GM12878 (cell line): ENCODE data around the gene ZNF283. TPM values are rescaled to one million over a fixed set of nuclear protein-coding genes. Genes with fewer than 3 reads are reported as not detected.
A peak's percentile ranks its signal among the peaks of the same experiment; 100 is the strongest.

ENCODE experiments used
- BACH1 ChIP-seq: fragments of 450-650 bp; IDR thresholded peaks from 2 replicates; pipeline ENCODE4 v1.6.1; 2017; ENCODE audit warnings: mild to moderate bottlenecking, borderline replicate concordance
- BRCA1 ChIP-seq: IDR thresholded peaks from 2 replicates; pipeline ENCODE4 v1.6.1; 2011; ENCODE audit warnings: low read depth, low read length, improper control_type of control experiment
- DPF2 ChIP-seq: fragments of 450-650 bp; IDR thresholded peaks from 2 replicates; pipeline ENCODE4 v1.6.1; 2017; ENCODE audit warnings: mild to moderate bottlenecking
- EZH2 ChIP-seq: IDR thresholded peaks from 2 replicates; pipeline ENCODE4 v1.6.1; 2012; ENCODE audit warnings: low read depth, mild to moderate bottlenecking, control low read depth, inconsistent platforms, low read length, borderline replicate concordance; ENCODE audit not compliant: control insufficient read depth
- FOXK2 ChIP-seq: fragments of 450-650 bp; IDR thresholded peaks from 2 replicates; pipeline ENCODE4 v1.6.1; 2017; ENCODE audit warnings: mild to moderate bottlenecking, moderate library complexity
- HDAC2 ChIP-seq: fragments of 200-600 bp; sonication (generic); IDR thresholded peaks from 2 replicates; pipeline ENCODE4 v1.6.1; 2017
- HDAC6 ChIP-seq: fragments of 200-600 bp; sonication (generic); IDR thresholded peaks from one replicate; pipeline ENCODE4 v1.8.0; 2017; ENCODE audit warnings: antibody characterized with exemption; ENCODE audit not compliant: unreplicated experiment
- IKZF1 ChIP-seq: fragments of 450-650 bp; conservative IDR thresholded peaks from 2 replicates; pipeline ENCODE4 v1.6.1; 2017; ENCODE audit warnings: antibody characterized with exemption, mild to moderate bottlenecking
- JUND ChIP-seq: IDR thresholded peaks from 2 replicates; pipeline ENCODE4 v1.6.1; 2012; ENCODE audit warnings: low read depth, mild to moderate bottlenecking, low read length, improper control_type of control experiment, moderate library complexity
- KDM1A ChIP-seq: fragments of 200-600 bp; sonication (generic); IDR thresholded peaks from 2 replicates; pipeline ENCODE4 v1.6.1; 2016; ENCODE audit warnings: borderline replicate concordance
- NFXL1 ChIP-seq: fragments of 450-650 bp; IDR thresholded peaks from 2 replicates; pipeline ENCODE4 v1.6.1; 2017; ENCODE audit warnings: antibody characterized with exemption, mild to moderate bottlenecking, borderline replicate concordance
- RB1 ChIP-seq: fragments of 450-650 bp; formaldehyde crosslinking; IDR thresholded peaks from 2 replicates; pipeline ENCODE4 v1.6.1; 2017; ENCODE audit warnings: mild to moderate bottlenecking, borderline replicate concordance
- RBBP5 ChIP-seq: fragments of 200-600 bp; sonication (generic); conservative IDR thresholded peaks from 2 replicates; pipeline ENCODE4 v1.6.1; 2016
- RELA ChIP-seq: fragments of 450-650 bp; IDR thresholded peaks from 2 replicates; pipeline ENCODE4 v1.8.0; 2014; ENCODE audit warnings: borderline replicate concordance; ENCODE audit not compliant: partially characterized antibody
- SMAD5 ChIP-seq: IDR thresholded peaks from 2 replicates; pipeline ENCODE4 v1.6.1; 2016; ENCODE audit warnings: antibody characterized with exemption, low read depth
- TAF1 ChIP-seq: IDR thresholded peaks from 2 replicates; pipeline ENCODE4 v1.6.1; 2011; ENCODE audit warnings: mild to moderate bottlenecking, low read depth, low read length, borderline replicate concordance
- TBL1XR1 ChIP-seq: IDR thresholded peaks from 2 replicates; pipeline ENCODE4 v1.6.1; 2012; ENCODE audit warnings: low read depth, low read length, improper control_type of control experiment
- TCF7 ChIP-seq: IDR thresholded peaks from 2 replicates; pipeline ENCODE4 v1.6.1; 2014; ENCODE audit warnings: antibody characterized with exemption, borderline replicate concordance
- YBX1 ChIP-seq: fragments of 450-650 bp; IDR thresholded peaks from 2 replicates; pipeline ENCODE4 v1.6.1; 2016; ENCODE audit warnings: antibody characterized with exemption
- YY1 ChIP-seq: IDR thresholded peaks from 2 replicates; pipeline ENCODE4 v1.6.1; 2011; ENCODE audit warnings: low read depth, mild to moderate bottlenecking, low read length
- ZNF274 ChIP-seq: IDR thresholded peaks from one replicate; pipeline ENCODE4 v1.8.0; 2011; ENCODE audit not compliant: insufficient read length, insufficient read depth
- polyA plus RNA-seq, 11 experiments: library from polyadenylated mRNA; depleted of rRNA in 4 of 11; unstranded in 6 of 11; stranded (reverse) in 5 of 11; fragments of >200 nt; fragmentation: Nextera tagmentation in 4 of 11; fragmentation: Illumina TruSeq in 1 of 11; extraction: Ambion mirVana in 4 of 11; extraction: Trizol in 1 of 11; gene quantifications; 1 replicate in 1 of 11; 2 replicates in 10 of 11; pipeline versions ENCODE4 v1.2.1 to v1.2.3, GENCODE V29; 2011 to 2016; ENCODE audit warnings: inconsistent platforms in 2 of 11, missing spikeins in 2 of 11, low read depth in 1 of 11
- total RNA-seq, 4 experiments: library from RNA; depleted of rRNA in 3 of 4; stranded (reverse); fragments of >200 nt in 3 of 4; fragmentation: Illumina TruSeq in 1 of 4; extraction: Trizol in 1 of 4; gene quantifications; 2 replicates each; pipeline versions ENCODE4 v1.2.1 to v1.2.3, GENCODE V29; 2013 to 2021
- TF ChIP-seq, protein P1 (sequence below): IDR thresholded peaks from 2 replicates; pipeline ENCODE4 v1.6.1; 2011; ENCODE audit warnings: low read depth, mild to moderate bottlenecking, low read length, moderate library complexity, borderline replicate concordance; ENCODE audit errors: extremely low read depth
- TF ChIP-seq, protein P2 (sequence below): fragments of 450-650 bp; formaldehyde crosslinking; IDR thresholded peaks from 2 replicates; pipeline ENCODE4 v1.4.0; 2022; ENCODE audit warnings: mild to moderate bottlenecking, moderate library complexity
- TF ChIP-seq, protein P3 (sequence below): fragments of 450-650 bp; IDR thresholded peaks from 2 replicates; pipeline ENCODE4 v1.6.1; 2018; ENCODE audit warnings: mild to moderate bottlenecking, low read depth, moderate library complexity; ENCODE audit not compliant: partially characterized antibody
- TF ChIP-seq, protein P4 (sequence below): IDR thresholded peaks from 2 replicates; pipeline ENCODE4 v1.6.1; 2011; ENCODE audit warnings: borderline replicate concordance, low read depth, mild to moderate bottlenecking, moderate library complexity, low read length; ENCODE audit not compliant: insufficient read depth, poor library complexity, severe bottlenecking

The ZNF283 gene
- total and polyA plus RNA-seq, 10 of the 15 experiments (the other 5 are each of a cell fraction or from before 2014, with no cell fraction given) = 2.2 to 7.8 (median 3.7) TPM

DNA sequence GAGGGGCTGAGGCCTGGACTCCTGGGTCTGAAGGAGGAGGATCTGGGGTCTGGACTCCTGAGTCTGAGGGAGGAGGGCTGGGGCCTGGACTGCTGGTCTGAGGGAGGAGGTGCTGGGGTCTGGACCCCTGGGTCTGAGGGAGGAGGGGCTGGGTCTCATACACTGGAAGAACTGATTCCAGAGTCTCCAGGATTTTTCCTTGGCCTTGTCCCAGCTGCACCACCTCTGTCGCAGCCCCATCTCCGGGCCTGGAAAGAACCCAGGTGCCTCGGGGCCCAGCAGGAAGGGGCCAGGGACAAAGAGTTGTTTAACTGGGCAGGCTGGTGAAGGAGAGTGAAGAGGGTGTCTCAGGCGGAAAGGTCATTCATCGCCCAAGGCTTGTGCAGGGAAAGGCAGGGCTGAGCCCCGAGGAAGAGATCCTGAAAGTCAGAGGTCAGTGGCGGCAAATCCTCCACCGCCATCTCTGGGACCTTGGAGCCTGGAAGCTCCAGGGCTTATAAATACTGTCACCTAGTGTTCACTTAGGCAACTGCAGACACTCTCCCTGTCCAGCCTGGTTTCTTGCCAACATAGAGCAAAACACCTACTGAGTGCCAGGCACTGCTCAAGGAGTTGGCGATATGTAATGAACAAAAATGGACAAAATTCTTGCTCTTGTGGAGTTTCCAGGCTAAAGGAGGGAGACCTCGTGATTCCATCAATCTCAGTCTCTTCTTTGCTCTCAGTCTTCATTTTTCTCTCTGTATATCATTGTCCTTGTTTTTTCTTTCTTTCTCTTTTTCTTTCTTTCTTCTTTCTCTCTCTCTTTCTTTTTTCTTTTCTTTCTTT is 41.9 kb upstream of the ZNF283 start (continued):
- TF ChIP-seq RELA (peak; percentile 30), IKZF1 (peak; percentile 76), NFXL1 (no peak), HDAC6 (no peak), YBX1 (no peak), YY1 (peak; percentile 91), TAF1 (no peak), JUND (no peak), DPF2 (peak; percentile 91), BRCA1 (no peak), EZH2 (no peak), SMAD5 (no peak), BACH1 (no peak), FOXK2 (no peak), ZNF274 (no peak), KDM1A (no peak), TCF7 (no peak), RBBP5 (no peak), TBL1XR1 (no peak), HDAC2 (no peak), RB1 (peak; percentile 83; the same call in 1 of the 2 replicates)
- TF ChIP-seq, protein P1, sequence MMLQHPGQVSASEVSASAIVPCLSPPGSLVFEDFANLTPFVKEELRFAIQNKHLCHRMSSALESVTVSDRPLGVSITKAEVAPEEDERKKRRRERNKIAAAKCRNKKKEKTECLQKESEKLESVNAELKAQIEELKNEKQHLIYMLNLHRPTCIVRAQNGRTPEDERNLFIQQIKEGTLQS = no peak
- TF ChIP-seq, protein P2, sequence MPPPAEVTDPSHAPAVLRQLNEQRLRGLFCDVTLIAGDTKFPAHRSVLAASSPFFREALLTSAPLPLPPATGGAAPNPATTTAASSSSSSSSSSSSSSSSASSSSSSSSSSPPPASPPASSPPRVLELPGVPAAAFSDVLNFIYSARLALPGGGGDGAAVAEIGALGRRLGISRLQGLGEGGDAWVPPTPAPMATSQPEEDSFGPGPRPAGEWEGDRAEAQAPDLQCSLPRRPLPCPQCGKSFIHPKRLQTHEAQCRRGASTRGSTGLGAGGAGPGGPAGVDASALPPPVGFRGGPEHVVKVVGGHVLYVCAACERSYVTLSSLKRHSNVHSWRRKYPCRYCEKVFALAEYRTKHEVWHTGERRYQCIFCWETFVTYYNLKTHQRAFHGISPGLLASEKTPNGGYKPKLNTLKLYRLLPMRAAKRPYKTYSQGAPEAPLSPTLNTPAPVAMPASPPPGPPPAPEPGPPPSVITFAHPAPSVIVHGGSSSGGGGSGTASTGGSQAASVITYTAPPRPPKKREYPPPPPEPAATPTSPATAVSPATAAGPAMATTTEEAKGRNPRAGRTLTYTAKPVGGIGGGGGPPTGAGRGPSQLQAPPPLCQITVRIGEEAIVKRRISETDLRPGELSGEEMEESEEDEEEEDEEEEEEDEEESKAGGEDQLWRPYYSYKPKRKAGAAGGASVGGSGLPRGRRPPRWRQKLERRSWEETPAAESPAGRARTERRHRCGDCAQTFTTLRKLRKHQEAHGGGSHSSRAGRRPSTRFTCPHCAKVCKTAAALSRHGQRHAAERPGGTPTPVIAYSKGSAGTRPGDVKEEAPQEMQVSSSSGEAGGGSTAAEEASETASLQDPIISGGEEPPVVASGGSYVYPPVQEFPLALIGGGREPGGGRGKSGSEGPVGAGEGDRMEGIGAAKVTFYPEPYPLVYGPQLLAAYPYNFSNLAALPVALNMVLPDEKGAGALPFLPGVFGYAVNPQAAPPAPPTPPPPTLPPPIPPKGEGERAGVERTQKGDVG (CRISPR knock-in tag) = no peak
- TF ChIP-seq, protein P3, sequence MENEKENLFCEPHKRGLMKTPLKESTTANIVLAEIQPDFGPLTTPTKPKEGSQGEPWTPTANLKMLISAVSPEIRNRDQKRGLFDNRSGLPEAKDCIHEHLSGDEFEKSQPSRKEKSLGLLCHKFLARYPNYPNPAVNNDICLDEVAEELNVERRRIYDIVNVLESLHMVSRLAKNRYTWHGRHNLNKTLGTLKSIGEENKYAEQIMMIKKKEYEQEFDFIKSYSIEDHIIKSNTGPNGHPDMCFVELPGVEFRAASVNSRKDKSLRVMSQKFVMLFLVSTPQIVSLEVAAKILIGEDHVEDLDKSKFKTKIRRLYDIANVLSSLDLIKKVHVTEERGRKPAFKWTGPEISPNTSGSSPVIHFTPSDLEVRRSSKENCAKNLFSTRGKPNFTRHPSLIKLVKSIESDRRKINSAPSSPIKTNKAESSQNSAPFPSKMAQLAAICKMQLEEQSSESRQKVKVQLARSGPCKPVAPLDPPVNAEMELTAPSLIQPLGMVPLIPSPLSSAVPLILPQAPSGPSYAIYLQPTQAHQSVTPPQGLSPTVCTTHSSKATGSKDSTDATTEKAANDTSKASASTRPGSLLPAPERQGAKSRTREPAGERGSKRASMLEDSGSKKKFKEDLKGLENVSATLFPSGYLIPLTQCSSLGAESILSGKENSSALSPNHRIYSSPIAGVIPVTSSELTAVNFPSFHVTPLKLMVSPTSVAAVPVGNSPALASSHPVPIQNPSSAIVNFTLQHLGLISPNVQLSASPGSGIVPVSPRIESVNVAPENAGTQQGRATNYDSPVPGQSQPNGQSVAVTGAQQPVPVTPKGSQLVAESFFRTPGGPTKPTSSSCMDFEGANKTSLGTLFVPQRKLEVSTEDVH = no peak
- TF ChIP-seq, protein P4, sequence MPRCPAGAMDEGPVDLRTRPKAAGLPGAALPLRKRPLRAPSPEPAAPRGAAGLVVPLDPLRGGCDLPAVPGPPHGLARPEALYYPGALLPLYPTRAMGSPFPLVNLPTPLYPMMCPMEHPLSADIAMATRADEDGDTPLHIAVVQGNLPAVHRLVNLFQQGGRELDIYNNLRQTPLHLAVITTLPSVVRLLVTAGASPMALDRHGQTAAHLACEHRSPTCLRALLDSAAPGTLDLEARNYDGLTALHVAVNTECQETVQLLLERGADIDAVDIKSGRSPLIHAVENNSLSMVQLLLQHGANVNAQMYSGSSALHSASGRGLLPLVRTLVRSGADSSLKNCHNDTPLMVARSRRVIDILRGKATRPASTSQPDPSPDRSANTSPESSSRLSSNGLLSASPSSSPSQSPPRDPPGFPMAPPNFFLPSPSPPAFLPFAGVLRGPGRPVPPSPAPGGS = no peak
